Stomach (tissue), 4 donors: ENCODE data around the gene GRIN2D.

Experiments
- EP300 ChIP-seq: sonication (generic); formaldehyde crosslinking; IDR thresholded peaks from one replicate; pipeline ENCODE4 v1.6.1; 2017; ENCODE audit warnings: antibody characterized with exemption
- POLR2A ChIP-seq, 4 donors: fragments of 450-650 bp; IDR thresholded peaks; one replicate each; pipeline ENCODE4 v1.6.1; 2016; ENCODE audit warnings: antibody characterized with exemption in 4 of 4, control low read depth in 2 of 4, mild to moderate bottlenecking in 1 of 4, moderate library complexity in 1 of 4
- TF ChIP-seq, protein P1 (sequence below), 7 experiments: fragments of 450-650 bp in 4 of 7; fragments of 200-600 bp in 3 of 7; sonication (generic) in 3 of 7; IDR thresholded peaks; one replicate each; pipeline ENCODE4 v1.5.1; 2016 to 2019; ENCODE audit warnings: antibody characterized with exemption in 7 of 7, control low read depth in 2 of 7, mild to moderate bottlenecking in 1 of 7

- TF ChIP-seq, protein P1, sequence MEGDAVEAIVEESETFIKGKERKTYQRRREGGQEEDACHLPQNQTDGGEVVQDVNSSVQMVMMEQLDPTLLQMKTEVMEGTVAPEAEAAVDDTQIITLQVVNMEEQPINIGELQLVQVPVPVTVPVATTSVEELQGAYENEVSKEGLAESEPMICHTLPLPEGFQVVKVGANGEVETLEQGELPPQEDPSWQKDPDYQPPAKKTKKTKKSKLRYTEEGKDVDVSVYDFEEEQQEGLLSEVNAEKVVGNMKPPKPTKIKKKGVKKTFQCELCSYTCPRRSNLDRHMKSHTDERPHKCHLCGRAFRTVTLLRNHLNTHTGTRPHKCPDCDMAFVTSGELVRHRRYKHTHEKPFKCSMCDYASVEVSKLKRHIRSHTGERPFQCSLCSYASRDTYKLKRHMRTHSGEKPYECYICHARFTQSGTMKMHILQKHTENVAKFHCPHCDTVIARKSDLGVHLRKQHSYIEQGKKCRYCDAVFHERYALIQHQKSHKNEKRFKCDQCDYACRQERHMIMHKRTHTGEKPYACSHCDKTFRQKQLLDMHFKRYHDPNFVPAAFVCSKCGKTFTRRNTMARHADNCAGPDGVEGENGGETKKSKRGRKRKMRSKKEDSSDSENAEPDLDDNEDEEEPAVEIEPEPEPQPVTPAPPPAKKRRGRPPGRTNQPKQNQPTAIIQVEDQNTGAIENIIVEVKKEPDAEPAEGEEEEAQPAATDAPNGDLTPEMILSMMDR (IDR thresholded peaks at IDR 0.05): no peak
- TF ChIP-seq EP300 (no peak), POLR2A (IDR thresholded peaks at IDR 0.05) (no peak)
Measured at GRCh38 chr19:48415395-48415794, 21.9 kb downstream of the GRIN2D start.
